GM19324 (cell line): ENCODE results near the gene TBRG4.

Experiments
- ATAC-seq: cut with Tn5 transposase; IDR thresholded peaks from one replicate; pipeline ENCODE4 v1.9.1; 2021; ENCODE audit warnings: mild to moderate bottlenecking, moderate library complexity; ENCODE audit not compliant: unreplicated experiment, low FRiP score

Gene TBRG4

GRCh38 chr7:45076946-45077345 is 34.6 kb downstream of the TBRG4 start:
- ATAC-seq = no peak

DNA sequence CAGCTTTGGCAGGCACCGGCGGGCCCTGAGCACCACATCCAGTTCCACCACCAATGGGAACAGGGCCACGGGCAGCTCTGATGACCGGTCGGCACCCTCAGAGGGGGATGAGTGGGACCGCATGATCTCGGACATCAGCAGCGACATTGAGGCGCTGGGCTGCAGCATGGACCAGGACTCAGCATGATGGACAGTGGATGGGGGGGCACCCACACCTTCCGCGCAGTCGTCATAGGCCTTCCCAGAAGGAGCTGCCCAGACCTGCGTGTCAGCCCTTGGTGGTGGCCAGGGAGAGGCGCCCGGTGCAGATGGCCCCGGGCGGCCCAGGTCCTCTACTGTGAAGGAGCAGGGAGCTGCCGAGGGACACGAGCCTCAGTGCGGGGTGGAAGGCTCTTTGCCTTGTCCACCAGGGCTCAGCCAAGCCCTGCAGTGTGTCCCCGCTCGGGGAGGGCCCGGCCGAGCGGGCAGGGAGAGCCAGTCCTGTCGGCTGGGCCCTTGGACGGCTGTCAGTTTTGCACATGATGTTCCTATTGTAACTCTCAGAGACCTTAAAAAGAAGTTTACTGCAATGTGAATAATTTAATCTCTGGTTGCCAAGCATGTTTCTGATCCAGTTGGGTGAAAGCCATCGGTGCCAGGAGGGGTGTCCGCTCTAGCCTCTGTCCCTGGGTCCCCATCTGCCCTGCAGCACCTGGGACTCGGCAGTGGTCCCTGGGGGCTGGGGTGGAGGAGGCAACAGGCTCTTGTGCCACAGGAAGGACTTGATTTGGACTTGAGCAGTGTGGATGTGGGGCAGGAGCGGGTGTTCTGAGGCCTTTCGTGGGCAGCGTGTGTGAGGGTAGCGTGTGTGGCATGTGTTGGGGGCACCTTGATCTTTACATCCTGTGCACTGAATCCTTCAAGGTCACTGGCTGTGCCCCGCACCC is 35.4 kb downstream of the TBRG4 start:
- no peak for ATAC-seq

- ATAC-seq = no peak
Measured at GRCh38 chr7:45075355-45075644, 36.2 kb downstream of the TBRG4 start.

GRCh38 chr7:45074528-45075354 is 36.8 kb downstream of the TBRG4 start:
- ATAC-seq = no peak

GRCh38 chr7:45073786-45074527 is 37.5 kb downstream of the TBRG4 start:
- no peak for ATAC-seq

GRCh38 chr7:45073031-45073785 is 38.3 kb downstream of the TBRG4 start:
- ATAC-seq = no peak

- no peak for ATAC-seq
Measured at GRCh38 chr7:45072131-45073030, 39.1 kb downstream of the TBRG4 start.

- no peak for ATAC-seq
Measured at GRCh38 chr7:45071528-45071927, 40.0 kb downstream of the TBRG4 start.

- ATAC-seq = no peak
Measured at GRCh38 chr7:45070254-45070642, 41.2 kb downstream of the TBRG4 start.

- ATAC-seq = no peak
Measured at GRCh38 chr7:45069444-45070253, 41.8 kb downstream of the TBRG4 start.

DNA sequence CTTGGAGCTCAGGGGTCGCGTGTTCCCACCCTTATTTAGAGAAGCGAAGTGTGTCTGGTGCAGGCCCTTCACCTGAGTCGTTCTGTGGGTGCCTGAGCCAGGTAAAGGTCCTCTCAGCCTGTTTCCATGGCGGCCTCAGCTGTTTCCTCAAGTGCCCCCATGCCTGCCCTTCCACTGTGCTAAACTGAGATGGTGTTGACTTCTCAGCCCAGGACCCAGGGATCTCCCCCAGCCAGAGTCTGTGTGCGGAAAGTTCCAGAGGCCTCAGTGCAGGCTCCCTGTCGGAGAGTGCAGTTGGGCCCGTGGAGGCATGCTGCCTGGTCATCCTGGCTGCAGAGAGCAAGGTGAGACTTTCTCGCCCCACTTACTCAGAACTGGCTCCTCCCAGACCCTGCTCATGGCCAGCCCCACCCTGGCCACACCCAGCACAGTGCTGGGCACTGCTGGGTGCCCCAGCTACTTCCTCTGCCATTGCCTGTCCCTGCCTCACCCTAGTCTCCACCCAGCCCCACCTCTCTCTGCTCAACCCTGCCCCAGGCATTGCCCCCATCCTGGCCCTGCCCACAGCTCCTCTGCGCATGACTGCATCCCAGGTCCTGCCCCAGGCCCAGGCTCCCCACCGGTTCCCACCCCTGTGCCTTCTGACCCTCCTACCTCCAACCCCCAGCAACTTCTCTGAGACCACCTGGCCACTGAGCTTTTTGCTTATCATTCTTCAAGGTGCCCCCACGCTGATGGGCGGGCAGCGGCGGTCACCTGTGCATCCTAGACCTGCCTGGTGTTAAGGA is 43.1 kb downstream of the TBRG4 start:
- ATAC-seq = no peak

DNA sequence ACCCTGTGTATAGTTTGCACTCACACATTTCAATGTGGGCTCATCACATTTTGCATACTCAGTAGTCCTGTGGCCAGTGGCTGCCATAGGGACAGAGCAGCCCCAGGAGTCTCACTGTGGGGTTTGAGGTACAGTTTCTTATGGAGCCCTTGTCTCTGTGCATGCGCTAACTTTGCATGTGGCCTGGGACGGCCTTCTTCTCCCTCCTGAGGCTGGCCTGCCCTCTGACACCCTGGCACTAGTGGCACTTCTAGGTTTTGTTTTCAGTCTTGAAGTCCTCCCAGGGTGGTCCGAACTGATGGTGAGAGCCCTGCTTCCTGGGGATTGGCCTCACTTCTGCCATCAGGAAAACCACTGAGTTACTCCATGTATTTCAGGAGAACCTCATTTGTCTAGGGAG is 43.9 kb downstream of the TBRG4 start:
- no peak for ATAC-seq

GRCh38 chr7:45066409-45066808 is 45.1 kb downstream of the TBRG4 start:
- ATAC-seq = no peak

- ATAC-seq = no peak
Measured at GRCh38 chr7:45065031-45065995, 46.2 kb downstream of the TBRG4 start.

DNA sequence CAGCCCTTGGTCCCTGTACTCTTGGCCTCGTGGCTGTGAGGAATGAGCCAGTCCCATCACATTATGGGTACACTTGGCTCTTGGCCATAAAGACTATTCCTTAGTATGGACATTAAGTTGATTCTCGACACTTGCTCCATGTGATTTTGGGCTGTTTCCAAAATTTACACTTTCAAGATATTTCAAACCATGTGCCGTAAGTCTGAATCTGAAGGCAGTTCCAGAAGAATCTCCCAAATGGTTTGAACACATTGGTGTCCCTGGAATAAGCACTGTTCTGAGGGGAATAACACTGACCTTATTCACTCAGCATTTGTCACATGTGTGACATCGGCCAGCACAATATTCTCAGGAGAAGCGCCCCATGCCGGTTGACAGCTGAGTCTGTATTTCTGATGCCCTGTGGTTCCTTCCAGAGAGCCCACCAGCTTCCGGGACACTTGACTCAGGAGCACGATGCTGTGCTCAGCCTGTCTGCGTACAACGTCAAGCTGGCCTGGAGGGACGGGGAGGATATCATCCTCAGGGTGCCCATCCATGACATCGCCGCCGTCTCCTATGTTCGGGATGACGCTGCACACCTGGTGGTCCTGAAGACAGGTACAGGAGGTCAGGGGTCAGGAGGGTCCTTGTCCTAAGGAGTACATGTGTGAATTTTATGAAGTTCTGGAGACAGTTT is 47.3 kb downstream of the TBRG4 start:
- ATAC-seq = no peak

GRCh38 chr7:45061806-45062425 is 49.6 kb downstream of the TBRG4 start:
- no peak for ATAC-seq
